BLaER1 (cell line): ENCODE data around the gene TGFBR3.

Source experiments
- H3K27ac ChIP-seq: shearing (Covaris generic); formaldehyde crosslinking; 2 replicates; pipeline ENCODE4 v1.8.1; 2022
- H3K27me3 ChIP-seq: shearing (Covaris generic); formaldehyde crosslinking; 2 replicates; pipeline ENCODE4 v1.8.1; 2022
- H3K36me3 ChIP-seq: shearing (Covaris generic); formaldehyde crosslinking; 2 replicates; pipeline ENCODE4 v1.8.1; 2022
- H3K4me1 ChIP-seq: shearing (Covaris generic); formaldehyde crosslinking; 2 replicates; pipeline ENCODE4 v1.8.1; 2022
- H3K4me2 ChIP-seq: shearing (Covaris generic); formaldehyde crosslinking; 2 replicates; pipeline ENCODE4 v1.8.1; 2022
- H3K4me3 ChIP-seq: shearing (Covaris generic); formaldehyde crosslinking; 2 replicates; pipeline ENCODE4 v1.8.1; 2022
- H3K9ac ChIP-seq: shearing (Covaris generic); formaldehyde crosslinking; 2 replicates; pipeline ENCODE4 v1.8.1; 2022
- H3K9me3 ChIP-seq: shearing (Covaris generic); formaldehyde crosslinking; 2 replicates; pipeline ENCODE4 v1.8.1; 2022
- H4K20me1 ChIP-seq: shearing (Covaris generic); formaldehyde crosslinking; 2 replicates; pipeline ENCODE4 v1.8.1; 2022
- Cebpa-rat ChIP-seq: shearing (Covaris generic); IDR thresholded peaks from 2 replicates; pipeline ENCODE4 v1.8.1; 2022

The TGFBR3 gene

GRCh38 chr1:91754348-91754747 lies 131.6 kb downstream of the TGFBR3 start:
- peaks cover 9% of the 10 kb centered on the region; the same call in 1 of the 2 replicates for H3K4me1 ChIP-seq
- H3K9me3 ChIP-seq = no peaks in the 10 kb centered on the region
- TF ChIP-seq Cebpa-rat = no peak
- H4K20me1 ChIP-seq = no peaks in the 10 kb centered on the region
- no peak overlapping the region for H3K4me3 ChIP-seq
- H3K36me3 ChIP-seq = no peaks in the 10 kb centered on the region; the same call in 1 of the 2 replicates
- H3K27ac ChIP-seq = no peak overlapping the region
- no peak overlapping the region for H3K9ac ChIP-seq
- H3K27me3 ChIP-seq = no peaks in the 10 kb centered on the region
- H3K4me2 ChIP-seq = no peak overlapping the region

DNA sequence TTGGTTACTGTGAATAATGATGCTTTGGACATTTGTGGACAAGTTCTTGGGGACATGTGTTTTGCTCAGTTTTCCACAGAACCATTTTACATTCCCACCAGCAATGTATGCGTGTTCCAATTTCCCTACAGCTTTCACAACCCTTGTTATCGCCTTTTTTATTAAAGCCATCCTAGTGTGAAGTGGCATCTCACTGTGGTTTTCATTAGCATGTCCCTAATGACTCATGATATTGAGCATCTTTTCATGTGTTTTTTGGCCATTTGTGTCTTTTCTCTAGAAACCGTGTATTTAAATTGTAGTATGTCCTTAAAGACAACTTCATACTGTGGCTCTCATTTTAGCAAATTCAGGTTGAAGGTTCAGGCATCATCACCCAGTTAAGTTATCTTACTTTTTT lies 132.1 kb downstream of the TGFBR3 start:
- Histone ChIP-seq H4K20me1 (no peaks in the 10 kb centered on the region), H3K4me2 (no peak overlapping the region), H3K4me3 (no peak overlapping the region), H3K9ac (no peak overlapping the region), H3K9me3 (no peaks in the 10 kb centered on the region), H3K27me3 (no peaks in the 10 kb centered on the region), H3K27ac (no peak overlapping the region), H3K36me3 (no peaks in the 10 kb centered on the region; the same call in 1 of the 2 replicates), H3K4me1 (peaks cover 9% of the 10 kb centered on the region; the same call in 1 of the 2 replicates)
- TF ChIP-seq Cebpa-rat = no peak

DNA sequence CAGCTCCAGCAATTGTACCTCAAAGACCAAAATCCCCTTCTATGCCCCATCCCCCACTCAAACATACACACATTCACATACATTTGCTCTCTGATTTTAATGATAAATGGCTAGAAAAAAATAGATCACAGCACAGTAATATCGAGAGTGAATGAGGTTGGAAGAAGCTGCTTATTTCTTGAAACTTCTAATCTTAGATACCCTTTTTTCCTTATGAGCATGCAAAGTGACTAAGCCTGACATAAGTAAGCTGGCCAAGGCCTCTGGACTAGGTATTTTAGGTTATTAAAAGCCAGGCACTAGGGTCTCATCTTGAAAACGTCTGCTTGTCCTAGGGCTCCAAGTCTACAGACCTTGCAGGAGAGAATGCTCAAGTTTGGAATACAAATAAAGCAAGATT lies 133.6 kb downstream of the TGFBR3 start:
- H4K20me1 ChIP-seq = no peaks in the 10 kb centered on the region
- no peak overlapping the region for H3K4me3 ChIP-seq
- no peaks in the 10 kb centered on the region for H3K27me3 ChIP-seq
- H3K27ac ChIP-seq = no peak overlapping the region
- peaks cover 9% of the 10 kb centered on the region; the same call in 1 of the 2 replicates for H3K4me1 ChIP-seq
- H3K9me3 ChIP-seq = peaks cover 8% of the 10 kb centered on the region
- H3K4me2 ChIP-seq = no peak overlapping the region
- H3K9ac ChIP-seq = no peak overlapping the region
- no peak for TF ChIP-seq Cebpa-rat
- peaks cover 3% of the 10 kb centered on the region; the same call in 1 of the 2 replicates for H3K36me3 ChIP-seq

DNA sequence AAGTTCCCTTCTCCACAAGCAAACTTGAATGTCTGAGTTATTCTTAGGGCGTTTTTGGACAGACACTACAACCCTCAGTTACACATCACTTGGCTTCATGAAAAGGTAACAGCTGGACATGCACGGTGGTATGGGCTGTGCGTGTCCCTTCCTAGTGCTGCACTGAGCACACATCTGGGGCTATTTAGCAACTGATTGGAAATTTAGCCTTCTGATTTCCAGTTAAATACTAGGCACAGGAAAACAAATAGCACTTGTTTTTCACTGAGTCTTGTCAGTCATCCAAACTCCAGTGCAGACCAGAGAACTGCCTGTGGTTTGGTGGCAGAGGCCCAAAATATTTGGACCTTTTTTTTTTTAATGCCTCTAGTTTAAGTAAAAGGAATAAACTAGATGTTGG lies 134.7 kb downstream of the TGFBR3 start:
- Histone ChIP-seq H3K4me3 (no peak overlapping the region), H3K9me3 (peaks cover 18% of the 10 kb centered on the region), H3K27ac (no peak overlapping the region), H3K4me2 (no peak overlapping the region), H4K20me1 (no peaks in the 10 kb centered on the region), H3K36me3 (peaks cover 10% of the 10 kb centered on the region; the same call in 1 of the 2 replicates), H3K9ac (no peak overlapping the region), H3K27me3 (no peaks in the 10 kb centered on the region), H3K4me1 (peaks cover 9% of the 10 kb centered on the region; the same call in 1 of the 2 replicates)
- TF ChIP-seq Cebpa-rat = no peak

- Histone ChIP-seq H3K27me3 (no peaks in the 10 kb centered on the region), H3K9me3 (peaks cover 18% of the 10 kb centered on the region), H3K4me1 (peaks cover 9% of the 10 kb centered on the region; the same call in 1 of the 2 replicates), H3K9ac (no peak overlapping the region), H3K36me3 (peaks cover 10% of the 10 kb centered on the region; the same call in 1 of the 2 replicates), H3K4me2 (no peak overlapping the region), H4K20me1 (no peaks in the 10 kb centered on the region), H3K4me3 (no peak overlapping the region), H3K27ac (no peak overlapping the region)
- no peak for TF ChIP-seq Cebpa-rat
Observed at GRCh38 chr1:91750398-91750996, 135.5 kb downstream of the TGFBR3 start.

GRCh38 chr1:91749788-91750231 lies 136.1 kb downstream of the TGFBR3 start:
- Histone ChIP-seq H3K27ac (no peak overlapping the region), H3K4me1 (peaks cover 9% of the 10 kb centered on the region; the same call in 1 of the 2 replicates), H3K9me3 (peaks cover 22% of the 10 kb centered on the region), H3K27me3 (no peaks in the 10 kb centered on the region), H4K20me1 (no peaks in the 10 kb centered on the region), H3K4me3 (no peak overlapping the region), H3K9ac (no peak overlapping the region), H3K4me2 (no peak overlapping the region), H3K36me3 (peaks cover 10% of the 10 kb centered on the region; the same call in 1 of the 2 replicates)
- TF ChIP-seq Cebpa-rat = no peak

- no peak overlapping the region for H3K9ac ChIP-seq
- no peak for TF ChIP-seq Cebpa-rat
- no peaks in the 10 kb centered on the region for H3K27me3 ChIP-seq
- H3K36me3 ChIP-seq = peaks cover 10% of the 10 kb centered on the region; the same call in 1 of the 2 replicates
- no peak overlapping the region for H3K4me2 ChIP-seq
- H3K9me3 ChIP-seq = peaks cover 26% of the 10 kb centered on the region
- H3K4me1 ChIP-seq = peaks cover 9% of the 10 kb centered on the region; the same call in 1 of the 2 replicates
- no peak overlapping the region for H3K4me3 ChIP-seq
- H3K27ac ChIP-seq = no peak overlapping the region
- no peaks in the 10 kb centered on the region for H4K20me1 ChIP-seq
Observed at GRCh38 chr1:91747666-91748065, 138.3 kb downstream of the TGFBR3 start.

DNA sequence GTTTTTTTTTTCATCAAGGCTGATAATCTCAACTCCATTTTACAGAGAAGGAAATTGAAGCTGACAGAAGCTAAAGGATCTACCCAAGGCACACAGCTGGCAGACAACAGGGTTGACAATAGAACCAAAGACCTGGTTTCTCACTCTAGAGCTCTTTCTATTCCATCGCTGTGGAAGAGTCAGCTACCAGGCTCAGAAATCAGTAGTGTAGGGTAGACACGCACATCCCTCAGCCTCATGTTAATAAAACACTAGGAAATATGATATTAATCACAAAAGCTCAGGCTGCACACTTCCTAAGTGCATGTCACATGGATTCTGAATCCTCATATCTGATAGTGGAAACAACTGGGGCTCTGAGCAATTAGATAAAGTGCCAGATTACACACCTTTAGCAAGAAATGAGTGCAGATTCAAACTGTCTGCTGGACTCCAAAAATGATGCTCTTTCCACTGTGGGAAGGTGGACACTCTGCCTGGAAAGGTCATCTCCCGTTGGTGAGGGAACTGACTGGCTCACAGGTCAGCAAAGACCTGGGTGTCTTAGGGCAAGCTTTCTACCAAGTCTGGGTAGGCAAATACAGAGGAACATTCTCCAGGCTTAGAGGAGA lies 139.1 kb downstream of the TGFBR3 start:
- no peak for TF ChIP-seq Cebpa-rat
- Histone ChIP-seq H3K9ac (no peak overlapping the region), H3K4me3 (no peak overlapping the region), H3K36me3 (peaks cover 10% of the 10 kb centered on the region; the same call in 1 of the 2 replicates), H4K20me1 (no peaks in the 10 kb centered on the region), H3K4me2 (no peak overlapping the region), H3K4me1 (peaks cover 9% of the 10 kb centered on the region; the same call in 1 of the 2 replicates), H3K27me3 (no peaks in the 10 kb centered on the region), H3K27ac (no peak overlapping the region), H3K9me3 (peaks cover 26% of the 10 kb centered on the region)

DNA sequence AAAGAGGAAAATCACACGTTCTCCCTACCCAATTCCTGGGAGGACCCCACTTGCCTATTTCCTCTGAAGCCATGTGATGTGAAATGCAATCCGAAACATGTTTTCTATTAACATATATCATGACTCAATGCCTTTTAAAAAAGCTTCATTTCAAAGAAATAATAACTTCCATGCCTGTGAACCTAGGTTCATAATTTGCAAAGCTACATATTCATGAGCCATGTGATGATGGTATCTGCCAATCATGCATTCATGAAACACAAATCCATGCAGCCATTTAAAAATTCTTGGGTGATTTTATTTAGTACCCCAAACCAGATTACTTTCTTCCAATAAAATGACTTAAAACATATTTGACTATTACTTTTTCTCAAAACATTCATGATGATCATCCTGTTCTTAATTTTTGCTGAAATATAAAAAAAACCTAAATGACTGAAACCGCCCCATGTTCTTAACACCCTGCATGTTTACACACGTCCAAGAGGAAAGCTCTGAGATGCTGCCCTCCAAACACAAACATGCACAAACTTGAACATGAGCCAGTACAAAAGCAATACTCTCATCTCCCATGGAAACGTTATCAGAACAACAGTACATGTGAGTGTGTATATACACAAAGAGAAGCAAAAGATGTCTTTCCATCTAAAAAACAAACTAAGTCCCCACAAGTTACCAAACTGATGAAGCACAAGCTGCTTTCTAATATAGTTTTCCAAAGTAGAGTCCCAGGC lies 140.1 kb downstream of the TGFBR3 start:
- Histone ChIP-seq H3K9ac (no peak overlapping the region), H3K4me2 (no peak overlapping the region), H3K9me3 (peaks cover 31% of the 10 kb centered on the region), H3K27ac (no peak overlapping the region), H3K4me3 (no peak overlapping the region), H3K4me1 (peaks cover under 1% of the 10 kb centered on the region; the same call in 1 of the 2 replicates), H3K36me3 (peaks cover 10% of the 10 kb centered on the region; the same call in 1 of the 2 replicates), H4K20me1 (no peaks in the 10 kb centered on the region), H3K27me3 (no peaks in the 10 kb centered on the region)
- no peak for TF ChIP-seq Cebpa-rat
